Stimulated activated CD4-positive, alpha-beta T cell treated with anti-CD3 and anti-CD28 coated beads, Interleukin-2, amount 100 ng/mL, for 48 hours (primary cell): ENCODE data around the gene FCHSD1.

Experiments used
- DNase-seq, 2 donors: peaks; one replicate each; pipeline ENCODE4 v3.0.0-alpha.2; 2020

FCHSD1 gene

DNA sequence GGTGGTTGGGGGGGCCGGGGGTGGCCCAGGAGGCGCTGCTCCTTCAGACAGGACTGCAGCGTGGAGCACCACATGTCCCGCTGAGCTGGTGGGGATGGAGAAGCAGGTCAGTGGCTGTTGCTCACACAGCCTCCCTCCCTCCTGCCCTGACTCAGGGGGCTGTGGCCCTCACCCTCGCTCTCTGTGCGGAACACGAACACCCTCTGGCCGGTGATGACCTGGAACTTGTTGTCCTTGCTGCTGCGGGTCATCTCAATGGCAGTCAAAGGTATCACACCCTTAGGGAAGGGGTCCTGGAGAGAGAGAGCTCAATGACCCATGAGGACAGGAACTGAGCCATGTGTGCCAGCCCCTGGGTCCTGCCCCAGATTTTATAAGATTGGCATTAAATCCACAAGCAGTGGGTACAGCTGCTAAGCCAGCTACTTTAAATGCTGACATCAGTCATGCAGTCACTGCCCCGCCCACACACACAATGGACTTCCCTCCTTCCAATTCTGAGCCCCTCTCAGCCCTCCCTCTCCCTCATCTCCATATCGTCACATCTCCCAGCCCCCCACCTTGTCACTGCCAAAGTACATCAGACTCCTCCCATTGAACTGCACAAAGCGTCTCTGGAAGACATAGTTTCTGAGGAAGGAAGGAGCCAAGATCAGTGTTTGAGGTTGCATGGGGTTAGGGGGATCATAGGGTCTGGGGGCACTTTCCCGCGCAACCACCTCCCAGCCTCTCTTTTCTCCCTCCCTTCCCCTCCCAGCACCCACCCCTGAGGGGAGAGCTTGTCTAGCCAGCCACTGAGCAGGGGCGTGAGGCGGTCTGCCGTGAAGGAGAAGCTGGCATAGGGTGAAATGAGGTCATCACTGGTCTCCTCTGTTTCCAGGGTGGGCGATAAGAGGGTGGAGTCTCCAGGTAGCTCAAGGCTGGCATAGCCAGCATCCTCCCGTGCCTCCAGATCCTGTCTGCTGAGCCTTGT lies 21.9 kb upstream of the FCHSD1 start:
- no peak for DNase-seq

DNA sequence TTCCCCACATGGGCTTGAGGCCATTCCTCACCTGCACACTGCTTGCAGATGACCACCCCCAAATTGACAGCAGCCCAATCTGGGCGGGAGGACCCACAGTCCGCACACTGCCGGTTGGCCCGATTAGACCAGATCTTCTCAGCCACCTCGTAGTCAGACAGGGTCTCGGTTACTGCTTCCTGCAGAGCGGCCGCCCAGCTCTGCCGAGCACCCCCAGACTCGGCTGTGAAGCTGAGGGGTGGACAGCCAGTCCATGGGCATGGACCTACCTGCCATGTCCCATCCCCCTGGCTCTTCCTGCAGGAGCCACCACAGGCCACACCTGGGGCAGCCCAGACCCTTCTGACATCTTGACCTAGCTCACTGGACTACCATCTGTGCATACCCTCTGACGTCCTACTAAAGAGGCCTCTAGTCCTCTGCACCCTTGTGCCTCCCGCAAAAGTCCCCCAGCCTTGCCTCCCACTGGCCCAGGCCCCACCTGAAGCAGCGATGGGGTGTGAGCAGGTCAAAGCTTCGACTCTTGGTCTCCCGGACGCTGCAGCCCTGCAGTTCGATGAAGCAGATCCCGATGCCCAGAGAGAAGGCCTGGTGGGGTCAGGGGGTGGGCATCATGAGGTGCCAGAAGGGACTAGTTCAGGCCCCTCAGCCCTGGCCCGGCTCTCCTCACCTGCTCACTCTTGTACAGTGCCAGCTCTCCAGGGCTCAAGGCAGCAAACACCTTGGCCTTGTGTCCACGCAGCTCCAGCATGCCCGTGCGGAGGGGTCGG lies 21.0 kb upstream of the FCHSD1 start:
- no peak for DNase-seq

DNA sequence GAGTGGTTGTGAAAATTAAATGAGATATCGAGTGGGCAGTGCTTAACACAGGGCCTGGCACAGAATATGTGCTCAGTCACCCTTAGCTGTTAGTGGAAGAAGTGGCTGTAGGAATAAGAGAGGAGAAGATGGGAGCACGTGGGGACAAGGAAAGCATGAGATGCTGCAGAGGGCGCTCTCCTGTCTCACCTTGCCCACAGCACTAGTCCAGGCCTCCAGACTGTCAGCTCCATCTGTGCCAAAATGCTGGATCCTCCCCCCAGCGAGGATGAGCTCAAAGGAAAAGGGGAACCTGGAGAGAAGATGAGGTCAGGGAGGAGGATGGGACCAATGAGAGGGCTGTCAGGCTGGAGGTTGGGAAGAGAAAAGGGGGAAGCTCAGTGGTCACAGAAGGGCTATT lies 18.3 kb upstream of the FCHSD1 start:
- no peak for DNase-seq

DNA sequence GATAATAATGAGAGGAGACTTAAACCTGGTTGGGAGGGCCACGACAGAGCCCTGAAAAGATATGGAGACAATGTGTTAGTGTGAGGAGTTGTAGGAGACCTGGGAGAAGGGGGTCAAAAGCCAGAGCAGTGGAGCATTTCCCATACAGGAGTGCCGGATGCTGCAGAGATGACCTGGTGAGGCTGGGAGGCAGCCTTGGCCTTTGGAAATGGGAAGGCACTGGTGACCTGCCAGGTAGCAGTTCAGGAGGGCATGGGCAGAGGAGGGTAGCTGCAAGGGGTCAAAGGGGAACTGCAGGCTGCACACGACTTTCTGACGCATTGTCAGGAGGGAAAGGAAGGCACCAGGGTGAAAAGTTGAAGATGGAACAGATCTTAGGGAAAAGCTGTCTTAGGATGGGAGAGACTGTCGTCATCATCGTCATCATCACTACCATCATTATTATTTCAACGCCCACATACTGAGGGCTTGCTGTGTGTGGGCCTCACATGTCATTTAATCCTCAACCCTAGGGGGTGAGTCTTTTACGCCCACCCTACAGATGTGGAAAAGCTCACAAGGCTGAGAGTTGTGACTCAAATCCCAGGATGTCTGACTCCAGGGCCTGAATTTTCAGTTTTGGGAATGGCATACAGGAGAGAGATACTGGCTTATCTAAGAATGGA lies 17.5 kb upstream of the FCHSD1 start:
- no peak for DNase-seq

DNA sequence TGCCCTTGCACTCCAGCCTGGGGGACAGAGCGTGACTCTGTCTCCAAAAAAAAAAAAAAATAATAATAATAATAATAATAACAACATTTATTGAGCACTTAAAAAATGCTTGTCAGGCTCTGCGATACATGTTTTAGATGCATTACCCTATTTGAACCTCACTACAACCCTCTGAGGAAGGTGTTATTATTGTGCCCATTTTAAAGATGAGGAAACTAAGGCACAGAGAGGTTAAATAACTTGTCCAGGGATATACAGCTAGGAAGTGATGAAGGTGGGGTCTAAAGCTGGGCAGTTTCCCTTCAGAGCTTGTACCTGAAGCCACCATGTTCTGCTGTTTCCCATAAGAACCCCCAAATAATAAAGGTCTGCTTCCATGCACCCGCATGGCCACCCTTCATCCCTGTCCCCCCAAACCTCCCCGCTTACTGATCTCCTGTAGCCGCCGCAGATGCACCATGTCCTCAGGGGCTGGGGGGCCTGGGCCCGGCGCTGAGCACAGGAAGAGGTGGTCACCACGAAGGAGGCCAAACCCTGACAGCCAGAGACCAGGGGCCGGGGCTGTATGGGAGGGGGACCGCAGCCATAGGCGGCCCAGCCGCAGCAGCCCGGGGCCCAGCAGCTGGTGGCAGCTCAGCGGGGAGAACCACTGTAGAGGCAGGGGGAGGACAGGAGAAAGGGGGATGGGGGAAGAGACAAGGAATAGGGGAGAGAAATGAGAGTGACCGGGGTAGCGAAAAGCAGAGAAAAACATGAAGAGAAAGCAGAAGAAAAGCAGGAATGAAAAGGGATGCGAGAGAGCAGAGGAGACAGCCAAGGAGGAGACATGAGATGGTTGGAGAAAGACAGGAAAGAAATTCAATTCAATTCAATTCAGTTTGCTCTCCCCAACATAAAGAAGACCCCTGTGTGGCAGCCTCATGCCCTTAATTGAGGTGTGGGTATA lies 15.1 kb upstream of the FCHSD1 start:
- no peak for DNase-seq

DNA sequence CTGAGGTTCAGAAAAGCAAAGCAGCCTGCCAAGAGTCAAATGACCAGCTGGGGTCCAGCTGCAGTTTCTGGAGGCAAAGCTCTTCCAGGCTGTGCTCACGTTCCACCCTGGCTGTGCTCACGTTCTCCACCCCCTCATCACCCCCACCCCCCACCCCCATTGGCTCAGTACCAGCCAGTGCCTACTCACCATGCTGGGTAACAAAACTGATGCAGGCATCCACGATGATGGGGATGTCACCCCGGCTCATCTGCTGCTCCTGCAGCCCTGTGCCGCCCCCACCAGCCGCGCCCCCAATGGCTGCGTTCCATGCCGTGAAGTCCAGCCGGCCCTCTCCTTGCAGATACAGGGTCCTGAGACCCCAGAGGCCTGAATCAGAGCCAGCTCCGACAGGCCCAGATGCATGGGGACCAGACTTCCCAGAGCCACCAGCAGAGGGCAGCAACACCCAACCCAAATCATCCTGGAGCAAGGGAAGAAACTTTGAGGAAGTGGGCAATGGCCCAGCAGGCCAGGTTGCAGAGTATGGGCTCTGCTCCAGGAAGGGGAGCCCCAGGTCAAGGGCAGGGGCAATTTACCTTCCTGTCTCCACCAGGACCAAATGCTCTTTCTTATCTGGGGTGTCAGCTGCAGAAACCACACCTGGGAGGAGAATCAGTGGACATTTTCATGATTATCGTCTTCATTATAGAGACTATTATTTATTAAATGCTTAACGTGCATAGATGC lies 13.7 kb upstream of the FCHSD1 start:
- DNase-seq = peak; percentile 75

DNA sequence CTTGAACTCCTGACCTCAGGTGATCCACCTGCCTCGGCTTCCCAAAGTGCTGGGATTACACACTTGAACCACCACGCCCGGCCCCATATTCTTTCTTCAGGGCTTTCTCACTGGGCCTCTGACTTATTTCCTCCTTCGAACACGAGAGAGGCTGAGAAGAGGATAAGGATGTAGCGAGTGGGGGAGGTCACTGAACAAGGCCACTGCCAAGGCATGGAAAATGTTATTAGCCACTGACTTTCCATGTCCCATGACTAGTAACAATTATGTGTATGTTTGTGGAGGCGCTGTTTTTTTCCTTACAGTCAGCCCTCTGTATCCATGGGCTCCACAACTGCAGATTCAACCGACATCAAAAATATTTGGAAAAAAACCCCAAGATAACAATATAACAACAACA lies 12.3 kb upstream of the FCHSD1 start:
- no peak for DNase-seq

DNA sequence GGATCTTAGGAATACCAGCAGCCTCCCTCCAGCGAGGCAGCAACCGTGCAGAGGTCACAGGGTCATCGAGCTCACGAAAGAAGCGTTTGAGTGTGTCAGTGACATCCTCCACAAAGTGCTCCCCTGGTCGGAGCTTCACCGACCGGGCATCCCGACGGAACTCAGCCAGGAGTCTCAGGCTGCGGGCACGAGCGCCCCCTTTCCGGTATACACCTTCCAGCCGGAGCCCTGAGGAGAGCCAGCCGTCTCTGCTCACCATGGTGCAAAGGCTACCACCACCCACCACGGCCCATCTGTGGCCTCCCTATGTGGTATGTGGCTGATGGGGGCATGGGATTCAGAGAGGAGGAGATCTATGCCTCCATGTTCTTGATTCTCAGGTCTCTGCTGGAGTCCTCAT lies 10.8 kb upstream of the FCHSD1 start:
- no peak for DNase-seq

DNA sequence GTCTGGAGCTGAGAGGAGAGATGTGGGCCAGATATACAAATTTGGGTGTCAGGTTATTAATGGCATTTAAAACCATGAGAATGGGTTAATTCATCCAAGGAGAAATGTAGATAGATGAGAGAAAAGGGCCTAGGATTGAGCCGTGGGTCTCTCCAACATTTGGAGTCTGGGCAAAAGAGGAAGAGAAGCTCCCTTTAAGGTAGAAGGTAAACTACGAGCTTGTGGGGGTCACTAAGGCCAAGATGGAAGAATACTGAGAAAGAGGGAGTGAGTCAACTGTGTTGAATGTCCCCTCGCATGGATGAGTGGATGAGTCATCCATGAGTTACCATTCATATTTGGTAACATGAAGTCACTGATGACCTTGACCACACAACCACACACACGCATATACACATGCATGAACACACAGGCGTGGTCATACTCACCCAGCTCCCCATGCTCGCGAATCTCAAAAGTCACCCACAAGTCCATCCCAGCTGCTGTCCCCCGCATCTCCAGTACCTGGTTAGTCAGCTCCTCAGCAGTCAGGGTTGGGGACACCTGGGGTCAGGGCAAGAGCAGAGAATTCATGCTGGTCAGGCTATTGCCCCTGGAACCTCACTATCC lies 6.8 kb upstream of the FCHSD1 start:
- DNase-seq = no peak

DNA sequence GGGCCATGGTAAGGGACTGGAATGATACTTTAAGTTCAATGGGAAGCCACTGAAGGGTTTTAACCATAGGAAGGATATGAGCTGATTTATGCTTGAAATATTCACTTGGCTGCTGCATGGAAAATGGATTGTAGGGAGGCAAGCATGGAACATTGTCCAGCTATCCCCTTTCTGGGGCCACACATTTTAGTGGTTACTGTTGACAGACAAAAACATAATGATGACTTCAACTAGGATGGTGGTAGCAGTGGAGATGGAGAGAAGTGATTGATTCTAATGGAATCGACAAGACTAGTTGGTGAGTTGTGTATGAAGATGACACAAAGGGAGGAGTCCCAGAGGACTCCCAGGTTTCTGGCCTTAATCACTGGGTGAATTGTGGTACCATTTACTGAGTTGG lies 6.2 kb upstream of the FCHSD1 start:
- DNase-seq = no peak

DNA sequence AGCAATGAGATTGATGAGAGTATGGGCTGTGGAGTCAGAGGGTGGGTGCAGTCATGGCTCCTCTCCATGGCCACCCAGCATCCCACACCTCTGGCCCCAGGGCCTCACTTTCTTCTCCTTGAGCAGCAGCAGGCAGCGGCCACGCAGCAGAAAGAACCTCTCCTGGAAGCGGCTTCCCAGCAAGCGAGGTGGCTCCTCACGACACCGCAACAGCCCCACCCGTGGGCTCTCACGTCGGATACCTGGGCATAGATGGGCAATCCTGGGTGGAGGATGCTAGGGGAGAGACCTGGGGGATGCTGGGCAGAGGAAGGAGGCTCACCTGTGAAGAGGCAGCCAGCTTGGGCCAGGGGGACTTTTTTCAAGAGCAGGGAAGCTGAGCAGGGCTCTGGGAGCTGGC lies 5.2 kb upstream of the FCHSD1 start:
- DNase-seq = no peak

DNA sequence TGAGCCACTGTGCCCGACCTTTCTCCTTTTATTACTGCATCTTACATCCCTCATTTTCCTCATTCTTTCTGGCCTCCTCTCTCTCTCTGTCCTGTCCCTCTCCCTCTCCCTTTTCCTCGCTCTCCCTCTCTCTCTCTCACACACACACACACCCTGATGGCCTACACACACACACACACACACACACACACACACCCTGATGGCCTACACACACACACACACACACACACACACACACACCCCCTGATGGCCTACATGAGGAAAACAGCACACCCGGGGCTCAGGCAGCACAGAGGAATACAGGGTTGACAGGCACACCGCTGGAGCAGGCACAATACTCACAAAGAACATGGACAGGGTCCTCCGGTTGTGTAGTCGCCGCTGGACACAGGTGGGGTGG lies 3.8 kb upstream of the FCHSD1 start:
- no peak for DNase-seq

DNA sequence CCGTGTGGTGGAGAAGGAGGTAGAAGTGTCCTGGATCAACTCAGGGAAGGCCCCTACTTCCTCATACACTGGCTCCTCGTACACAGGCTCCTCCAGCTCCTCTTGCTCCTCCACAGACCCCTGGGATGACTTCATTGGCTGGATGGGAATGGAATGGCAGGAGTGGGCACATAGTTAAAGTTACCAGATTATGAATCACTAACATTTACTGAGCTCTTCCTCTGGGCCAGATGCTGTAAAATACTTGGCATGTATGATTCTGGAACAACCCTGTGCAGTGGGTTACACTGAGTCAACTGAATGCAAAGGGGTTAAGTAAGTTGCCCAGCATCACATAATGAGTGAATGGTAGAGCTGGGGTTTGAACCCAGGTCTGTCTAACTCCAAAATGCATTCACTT lies 3.1 kb upstream of the FCHSD1 start:
- DNase-seq = no peak

DNA sequence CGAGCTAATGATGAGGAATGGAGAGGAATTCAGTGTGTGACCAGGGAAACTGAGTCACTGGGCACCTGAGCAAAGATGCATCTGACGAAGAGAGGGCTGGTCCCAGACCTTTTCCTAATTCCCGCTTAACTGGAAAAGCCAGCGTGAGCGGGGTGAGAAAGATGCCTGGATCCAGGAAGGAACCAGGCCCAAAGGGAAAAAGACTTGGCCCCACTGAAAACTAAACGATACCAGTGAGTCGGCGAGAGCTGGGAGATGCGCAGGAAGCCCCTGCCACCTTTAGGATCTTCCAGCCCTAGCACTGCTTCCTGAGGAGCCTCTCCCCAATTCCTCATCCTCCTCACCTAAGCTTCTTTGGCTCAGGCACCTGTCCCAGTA lies 499 bp upstream of the FCHSD1 start:
- DNase-seq = no peak

DNA sequence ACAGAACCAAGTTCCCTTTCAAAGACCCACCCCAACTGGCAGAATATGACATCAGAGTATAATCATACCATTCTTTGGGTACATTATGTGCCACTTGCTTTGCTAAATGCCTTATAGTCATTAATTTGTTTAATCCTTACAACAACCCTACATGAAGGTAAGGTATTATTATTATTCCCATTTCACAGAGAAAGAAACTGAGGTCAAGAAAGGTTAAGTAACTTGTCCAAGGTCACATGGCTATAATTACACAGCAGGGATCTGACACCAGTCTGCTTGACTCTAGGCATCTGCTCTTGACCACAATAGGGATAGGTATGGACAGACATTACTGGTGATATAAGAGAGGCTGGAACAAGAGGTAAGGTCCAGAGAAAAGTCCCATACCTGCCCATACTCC lies 1.2 kb downstream of the FCHSD1 start:
- DNase-seq = no peak

DNA sequence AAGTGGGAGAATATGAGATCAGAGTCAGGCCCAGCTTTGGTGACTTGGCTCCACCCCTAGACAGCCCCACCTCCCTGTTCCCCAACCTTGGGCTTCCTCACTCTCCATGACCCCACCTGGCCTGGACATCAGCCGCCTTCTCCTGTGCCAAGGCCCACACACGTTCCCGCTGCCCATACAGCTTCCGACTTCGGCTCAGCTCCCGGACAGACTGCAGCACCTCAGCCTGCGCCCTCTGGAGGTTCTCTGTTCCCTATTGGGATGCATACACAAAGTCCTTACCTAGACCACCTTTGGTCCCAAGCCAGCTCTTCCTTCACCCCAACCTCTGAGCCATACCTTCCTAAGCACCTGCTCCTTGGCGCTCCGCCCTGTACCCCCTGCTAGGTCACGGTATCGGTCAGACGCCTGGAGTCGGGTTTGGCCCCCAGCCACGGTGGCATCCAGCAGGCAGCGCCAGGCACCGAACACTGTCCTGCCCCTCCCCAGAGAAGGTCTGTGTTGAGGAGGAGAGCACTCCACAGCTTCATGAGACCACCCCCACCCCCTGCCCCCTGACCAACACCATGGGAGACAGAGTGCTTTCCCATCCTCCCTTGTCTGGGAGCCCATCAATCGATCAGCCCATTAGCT lies 2.0 kb downstream of the FCHSD1 start:
- DNase-seq = no peak

DNA sequence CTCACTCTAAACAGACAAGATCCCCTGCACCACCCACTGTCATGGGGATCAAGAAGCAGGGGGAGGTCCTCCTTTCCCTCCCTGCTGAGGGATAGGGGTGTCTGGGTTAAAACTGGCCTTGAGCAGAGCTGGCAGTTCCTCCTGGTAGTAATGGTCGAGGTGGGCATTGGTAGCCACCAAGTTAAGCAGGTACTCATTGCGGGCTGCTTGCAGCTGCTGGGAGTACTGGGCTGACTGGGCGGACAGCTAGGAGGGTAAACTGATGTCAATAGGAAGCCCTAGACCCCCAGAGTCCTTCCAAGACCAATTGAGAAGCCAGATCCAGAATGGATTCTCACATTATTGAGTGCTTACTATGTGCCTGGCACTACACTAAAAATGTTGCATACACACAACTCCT lies 3.4 kb downstream of the FCHSD1 start:
- no peak for DNase-seq

DNA sequence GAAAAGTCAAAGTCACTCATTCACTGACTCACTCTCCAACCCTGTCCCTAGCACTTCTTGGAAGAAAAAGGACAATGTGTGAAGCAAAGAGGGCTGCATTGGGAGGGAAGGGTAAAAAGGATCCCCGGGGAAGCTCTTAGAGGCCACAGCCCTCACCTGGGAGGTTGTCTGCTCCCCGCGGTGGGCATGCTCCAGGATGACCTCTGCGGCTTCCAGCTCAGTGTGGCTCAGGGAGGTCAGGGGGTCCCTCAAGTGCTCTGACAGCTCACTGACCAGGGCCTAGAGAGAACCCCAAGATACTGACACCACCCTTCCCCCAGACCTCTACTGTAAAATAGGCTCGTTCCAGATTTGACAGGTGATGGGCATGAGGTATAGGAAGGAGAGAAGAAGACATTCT lies 4.0 kb downstream of the FCHSD1 start:
- no peak for DNase-seq

DNA sequence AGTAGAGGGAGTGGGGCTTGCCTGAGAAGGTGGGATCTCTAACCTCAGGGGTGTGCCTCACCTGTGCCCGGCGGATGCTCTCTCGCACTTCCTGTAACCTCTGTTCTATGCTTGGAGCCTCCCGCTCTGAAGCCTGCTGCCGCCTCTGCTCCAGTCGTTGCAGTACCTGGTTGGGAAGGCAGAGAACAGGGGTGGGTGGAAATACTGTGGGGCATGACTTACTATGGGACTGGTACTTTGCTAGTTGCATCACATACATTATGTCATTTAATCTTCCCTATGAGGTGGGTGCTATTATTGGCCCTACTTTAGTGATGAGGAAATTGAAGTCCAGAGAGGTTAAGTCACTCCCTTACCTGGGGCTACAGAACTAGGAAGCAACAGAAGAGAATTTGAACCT lies 5.2 kb downstream of the FCHSD1 start:
- no peak for DNase-seq

DNA sequence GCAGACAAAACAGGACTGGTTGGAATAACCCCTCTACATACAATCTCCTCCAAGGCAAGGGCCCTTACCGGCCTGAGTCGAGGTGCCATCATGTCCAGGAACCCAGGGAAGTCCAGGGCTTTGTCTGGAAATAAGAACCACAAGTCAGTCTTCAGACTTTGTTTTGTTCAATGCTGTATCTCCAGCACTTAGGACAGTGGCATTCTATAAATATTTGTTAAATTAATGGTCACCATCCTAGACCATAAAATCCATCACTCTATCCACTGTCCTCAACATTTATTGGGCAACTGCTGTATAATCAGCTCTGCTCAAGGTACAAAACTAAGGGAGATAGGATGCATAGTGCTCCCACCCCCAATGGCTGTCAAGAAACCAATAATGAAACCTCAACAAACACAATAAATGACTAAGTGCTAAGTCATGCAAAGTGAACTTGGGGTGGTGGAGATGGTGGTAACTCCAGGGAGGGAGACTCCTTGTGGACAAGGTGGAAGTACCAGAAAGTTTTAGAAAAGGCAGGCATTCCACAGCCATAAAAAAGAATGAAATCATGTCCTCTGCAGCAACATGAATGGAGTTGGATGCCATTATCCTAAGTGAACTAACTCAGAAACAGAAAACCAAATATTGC lies 9.5 kb downstream of the FCHSD1 start:
- no peak for DNase-seq
